K562 (cell line): Measurements from ENCODE around the gene ECPAS.

Source experiments
- DPF2 ChIP-seq: fragments of 450-650 bp; IDR thresholded peaks from 2 replicates; pipeline ENCODE4 v1.6.1; 2016
- GTF3C2 ChIP-seq: IDR thresholded peaks from 3 replicates; pipeline ENCODE4 v1.6.1; 2011; ENCODE audit warnings: borderline replicate concordance, mild to moderate bottlenecking, moderate library complexity; ENCODE audit not compliant: insufficient read length; ENCODE audit errors: extremely low read depth
- MAFF ChIP-seq: IDR thresholded peaks from 2 replicates; pipeline ENCODE4 v1.6.1; 2012; ENCODE audit warnings: low read length, improper control_type of control experiment
- MAFG ChIP-seq: fragments of 450-650 bp; conservative IDR thresholded peaks from 2 replicates; pipeline ENCODE4 v1.6.1; 2016; ENCODE audit warnings: missing genetic modification characterization, missing compliant biosample characterization
- MEF2A ChIP-seq: IDR thresholded peaks from 2 replicates; pipeline ENCODE4 v1.6.1; 2011; ENCODE audit warnings: low read depth, mild to moderate bottlenecking, low read length, moderate library complexity; ENCODE audit not compliant: control insufficient read depth
- MYC ChIP-seq, 2 experiments: fragments of 250-450 bp in 1 of 2; sonication (Bioruptor Pico) in 1 of 2; IDR thresholded peaks; 2 replicates each; pipeline versions ENCODE4 v1.5.1 to v1.6.1; 2012 to 2021; ENCODE audit warnings: low read depth in 2 of 2, borderline replicate concordance in 1 of 2, improper control_type of control experiment in 1 of 2, low read length in 1 of 2, mild to moderate bottlenecking in 1 of 2, moderate library complexity in 1 of 2
- ZEB2 ChIP-seq: fragments of 450-650 bp; IDR thresholded peaks from 2 replicates; pipeline ENCODE4 v1.6.1; 2016
- TF ChIP-seq, protein P1 (sequence below), 3 experiments: IDR thresholded peaks in 2 of 3; conservative IDR thresholded peaks in 1 of 3; 2 replicates each; pipeline ENCODE4 v1.5.1; 2011 to 2012; ENCODE audit warnings: low read length in 3 of 3, mild to moderate bottlenecking in 3 of 3, control low read depth in 2 of 3, improper control_type of control experiment in 1 of 3, inconsistent platforms in 1 of 3, low read depth in 1 of 3, mixed read lengths in 1 of 3, moderate library complexity in 1 of 3; ENCODE audit not compliant: insufficient read depth in 2 of 3
- TF ChIP-seq, protein P2 (sequence below), 2 experiments: fragments of 200-800 bp in 1 of 2; sonication (Bioruptor generic) in 1 of 2; sonication (generic) in 1 of 2; formaldehyde crosslinking in 1 of 2; IDR thresholded peaks in 1 of 2; conservative IDR thresholded peaks in 1 of 2; 2 replicates each; pipeline versions ENCODE4 v1.5.0 to v1.6.1; 2016 to 2020; ENCODE audit warnings: missing compliant biosample characterization in 1 of 2, missing genetic modification characterization in 1 of 2, missing genetic modification reagents in 1 of 2

GRCh38 chr9:111431684-111432083 is 52.5 kb downstream of the ECPAS start:
- TF ChIP-seq, protein P1, sequence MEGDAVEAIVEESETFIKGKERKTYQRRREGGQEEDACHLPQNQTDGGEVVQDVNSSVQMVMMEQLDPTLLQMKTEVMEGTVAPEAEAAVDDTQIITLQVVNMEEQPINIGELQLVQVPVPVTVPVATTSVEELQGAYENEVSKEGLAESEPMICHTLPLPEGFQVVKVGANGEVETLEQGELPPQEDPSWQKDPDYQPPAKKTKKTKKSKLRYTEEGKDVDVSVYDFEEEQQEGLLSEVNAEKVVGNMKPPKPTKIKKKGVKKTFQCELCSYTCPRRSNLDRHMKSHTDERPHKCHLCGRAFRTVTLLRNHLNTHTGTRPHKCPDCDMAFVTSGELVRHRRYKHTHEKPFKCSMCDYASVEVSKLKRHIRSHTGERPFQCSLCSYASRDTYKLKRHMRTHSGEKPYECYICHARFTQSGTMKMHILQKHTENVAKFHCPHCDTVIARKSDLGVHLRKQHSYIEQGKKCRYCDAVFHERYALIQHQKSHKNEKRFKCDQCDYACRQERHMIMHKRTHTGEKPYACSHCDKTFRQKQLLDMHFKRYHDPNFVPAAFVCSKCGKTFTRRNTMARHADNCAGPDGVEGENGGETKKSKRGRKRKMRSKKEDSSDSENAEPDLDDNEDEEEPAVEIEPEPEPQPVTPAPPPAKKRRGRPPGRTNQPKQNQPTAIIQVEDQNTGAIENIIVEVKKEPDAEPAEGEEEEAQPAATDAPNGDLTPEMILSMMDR (IDR thresholded peaks at IDR 0.05 in 2 of 3, conservative IDR thresholded peaks at IDR 0.05 in 1 of 3; ENCODE audit: insufficient read depth in 2 of 3, low read depth in 1 of 3, low read length in 3 of 3): no peak
- no peak for TF ChIP-seq MAFG (tag)
- no peak for TF ChIP-seq MEF2A
- TF ChIP-seq DPF2: no peak
- TF ChIP-seq, protein P2, sequence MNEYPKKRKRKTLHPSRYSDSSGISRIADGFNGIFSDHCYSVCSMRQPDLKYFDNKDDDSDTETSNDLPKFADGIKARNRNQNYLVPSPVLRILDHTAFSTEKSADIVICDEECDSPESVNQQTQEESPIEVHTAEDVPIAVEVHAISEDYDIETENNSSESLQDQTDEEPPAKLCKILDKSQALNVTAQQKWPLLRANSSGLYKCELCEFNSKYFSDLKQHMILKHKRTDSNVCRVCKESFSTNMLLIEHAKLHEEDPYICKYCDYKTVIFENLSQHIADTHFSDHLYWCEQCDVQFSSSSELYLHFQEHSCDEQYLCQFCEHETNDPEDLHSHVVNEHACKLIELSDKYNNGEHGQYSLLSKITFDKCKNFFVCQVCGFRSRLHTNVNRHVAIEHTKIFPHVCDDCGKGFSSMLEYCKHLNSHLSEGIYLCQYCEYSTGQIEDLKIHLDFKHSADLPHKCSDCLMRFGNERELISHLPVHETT (CRISPR knock-in tag; conservative IDR thresholded peaks at IDR 0.05 in 1 of 2, IDR thresholded peaks at IDR 0.05 in 1 of 2): no peak
- no peak for TF ChIP-seq MYC (IDR thresholded peaks at IDR 0.05; ENCODE audit: low read depth, low read length)
- no peak for TF ChIP-seq MYC (CRISPR knock-in tag; IDR thresholded peaks at IDR 0.05; ENCODE audit: borderline replicate concordance, low read depth)
- no peak for TF ChIP-seq ZEB2
- no peak for TF ChIP-seq MAFF
- no peak for TF ChIP-seq GTF3C2
